Type B pancreatic cell (in vitro differentiated cells): ENCODE data around the gene CGB8. TPM values are rescaled to one million over a fixed set of nuclear protein-coding genes. Genes with fewer than 3 reads are reported as not detected.
"Not testable (repeated sequence)": the region's sequence is repeated elsewhere in the genome, so short reads cannot be mapped to it uniquely, and the experiment has no call there.

Experiments
- DNase-seq: peaks from one replicate; pipeline ENCODE4 v3.0.0; 2021; ENCODE audit warnings: mixed read lengths; ENCODE audit not compliant: unreplicated experiment; ENCODE audit errors: extremely low spot score
- H3K27ac Mint-ChIP-seq: 2 replicates; pipeline ENCODE4 v1.8.0; 2021; ENCODE audit warnings: mild to moderate bottlenecking, mixed read lengths
- H3K27me3 Mint-ChIP-seq: 2 replicates; pipeline ENCODE4 v1.8.0; 2021; ENCODE audit warnings: mixed read lengths
- H3K36me3 Mint-ChIP-seq: 2 replicates; pipeline ENCODE4 v1.8.0; 2021; ENCODE audit warnings: mixed read lengths
- H3K4me1 Mint-ChIP-seq: one replicate; pipeline ENCODE4 v1.8.0; 2021; ENCODE audit warnings: mixed read lengths; ENCODE audit not compliant: unreplicated experiment
- H3K4me3 Mint-ChIP-seq: 2 replicates; pipeline ENCODE4 v1.8.0; 2021; ENCODE audit warnings: mild to moderate bottlenecking, mixed read lengths
- H3K9me3 Mint-ChIP-seq: 2 replicates; pipeline ENCODE4 v1.8.0; 2021; ENCODE audit warnings: mixed read lengths
- long read RNA-seq: library from polyadenylated mRNA; unstranded; transcript quantifications from one replicate; pipeline ENCODE4 v2.0.0, GENCODE V29; 2020
- total RNA-seq: library from RNA; stranded (reverse); gene quantifications from 2 replicates; pipeline ENCODE4 v1.2.1, GENCODE V29; 2021; ENCODE audit warnings: low replicate concordance
- TF ChIP-seq, protein P1 (sequence below): fragments of 200-600 bp; sonication (generic); conservative IDR thresholded peaks from 2 replicates; pipeline ENCODE4 v1.5.0; 2021; ENCODE audit warnings: antibody characterized with exemption, mild to moderate bottlenecking

CGB8 gene
- 9.4 TPM in 1 of 2 replicates, not detected in the other for total RNA-seq
- long read RNA-seq: 0 reads

DNA sequence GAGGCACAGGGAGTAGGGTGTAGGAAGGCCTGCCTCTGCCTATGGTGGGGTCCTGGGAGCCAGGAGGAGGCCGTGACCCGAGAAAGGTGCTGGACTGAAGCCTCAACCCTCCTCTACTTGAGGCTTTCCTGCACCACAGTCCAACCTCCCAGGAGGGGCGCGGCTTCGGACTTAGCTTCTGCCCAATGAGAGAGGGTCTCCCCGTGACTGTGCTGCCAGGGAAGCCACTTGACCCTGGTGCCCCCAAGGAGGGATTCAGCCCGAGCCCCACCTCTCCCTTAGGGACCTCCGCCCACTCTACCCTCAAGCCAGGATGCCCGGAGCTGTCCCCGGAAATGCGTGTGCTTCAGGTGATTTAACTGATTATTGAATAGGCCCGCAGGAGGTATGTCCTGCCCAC, at the start of gene CGB8:
TSS of gene CGB8 (minus strand) at position 101 of the 400 bp plus-strand sequence. CDS start 372 bp downstream, outside the sequence.
- H3K9me3 Mint-ChIP-seq, DNase-seq, H3K27me3 Mint-ChIP-seq, H3K27ac Mint-ChIP-seq, H3K4me1 Mint-ChIP-seq, H3K36me3 Mint-ChIP-seq, H3K4me3 Mint-ChIP-seq: not testable (repeated sequence)

DNA sequence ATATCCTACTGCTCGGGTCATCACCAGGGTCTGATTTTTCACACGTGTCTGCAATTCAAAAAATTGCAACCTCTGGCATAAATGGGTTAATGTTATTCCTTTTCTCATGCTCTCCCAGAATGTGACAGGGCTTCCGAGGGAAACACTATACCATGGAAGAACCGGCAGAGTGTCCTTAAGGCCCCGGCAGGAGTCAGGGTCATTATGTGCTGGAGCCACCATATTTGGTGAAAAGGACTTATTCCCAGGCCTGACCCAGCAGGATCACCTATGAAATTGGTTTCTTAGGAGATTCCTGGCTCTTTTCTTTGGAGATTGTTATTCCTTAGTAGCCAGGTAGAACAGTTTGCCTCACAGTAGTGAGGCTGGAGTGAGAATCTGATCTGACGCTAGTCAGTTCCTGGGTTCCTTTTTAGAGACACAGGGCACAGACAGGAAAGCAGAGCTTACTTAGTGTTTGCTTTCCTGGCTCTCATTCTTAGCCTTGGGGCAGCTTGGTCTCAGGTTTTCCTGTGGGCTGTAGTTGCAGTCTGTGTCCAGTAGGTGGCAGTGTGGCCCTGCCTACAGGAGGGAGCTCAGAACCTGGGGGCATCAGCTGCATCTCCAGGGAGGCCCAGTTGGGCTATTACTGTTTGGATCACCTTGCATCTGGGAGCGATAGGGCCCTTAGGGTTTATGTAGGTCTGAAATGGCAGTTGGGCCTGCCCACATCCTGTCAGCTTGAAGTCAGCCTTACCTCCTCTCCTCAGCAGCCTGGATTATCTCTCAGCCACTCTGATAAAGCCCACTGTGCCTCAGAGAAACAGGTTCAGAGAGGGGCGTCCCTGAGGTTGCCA, 48.8 kb upstream of the CGB8 start:
- H3K4me1 Mint-ChIP-seq: peaks cover 8% of the 10 kb centered on the region
- H3K27me3 Mint-ChIP-seq: no peaks in the 10 kb centered on the region
- no peak for DNase-seq
- H3K27ac Mint-ChIP-seq: peak overlapping the region; percentile 6
- peaks cover 18% of the 10 kb centered on the region for H3K36me3 Mint-ChIP-seq
- no peak overlapping the region for H3K4me3 Mint-ChIP-seq
- TF ChIP-seq, protein P1, sequence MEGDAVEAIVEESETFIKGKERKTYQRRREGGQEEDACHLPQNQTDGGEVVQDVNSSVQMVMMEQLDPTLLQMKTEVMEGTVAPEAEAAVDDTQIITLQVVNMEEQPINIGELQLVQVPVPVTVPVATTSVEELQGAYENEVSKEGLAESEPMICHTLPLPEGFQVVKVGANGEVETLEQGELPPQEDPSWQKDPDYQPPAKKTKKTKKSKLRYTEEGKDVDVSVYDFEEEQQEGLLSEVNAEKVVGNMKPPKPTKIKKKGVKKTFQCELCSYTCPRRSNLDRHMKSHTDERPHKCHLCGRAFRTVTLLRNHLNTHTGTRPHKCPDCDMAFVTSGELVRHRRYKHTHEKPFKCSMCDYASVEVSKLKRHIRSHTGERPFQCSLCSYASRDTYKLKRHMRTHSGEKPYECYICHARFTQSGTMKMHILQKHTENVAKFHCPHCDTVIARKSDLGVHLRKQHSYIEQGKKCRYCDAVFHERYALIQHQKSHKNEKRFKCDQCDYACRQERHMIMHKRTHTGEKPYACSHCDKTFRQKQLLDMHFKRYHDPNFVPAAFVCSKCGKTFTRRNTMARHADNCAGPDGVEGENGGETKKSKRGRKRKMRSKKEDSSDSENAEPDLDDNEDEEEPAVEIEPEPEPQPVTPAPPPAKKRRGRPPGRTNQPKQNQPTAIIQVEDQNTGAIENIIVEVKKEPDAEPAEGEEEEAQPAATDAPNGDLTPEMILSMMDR: peak; percentile 99
- no peaks in the 10 kb centered on the region for H3K9me3 Mint-ChIP-seq

DNA sequence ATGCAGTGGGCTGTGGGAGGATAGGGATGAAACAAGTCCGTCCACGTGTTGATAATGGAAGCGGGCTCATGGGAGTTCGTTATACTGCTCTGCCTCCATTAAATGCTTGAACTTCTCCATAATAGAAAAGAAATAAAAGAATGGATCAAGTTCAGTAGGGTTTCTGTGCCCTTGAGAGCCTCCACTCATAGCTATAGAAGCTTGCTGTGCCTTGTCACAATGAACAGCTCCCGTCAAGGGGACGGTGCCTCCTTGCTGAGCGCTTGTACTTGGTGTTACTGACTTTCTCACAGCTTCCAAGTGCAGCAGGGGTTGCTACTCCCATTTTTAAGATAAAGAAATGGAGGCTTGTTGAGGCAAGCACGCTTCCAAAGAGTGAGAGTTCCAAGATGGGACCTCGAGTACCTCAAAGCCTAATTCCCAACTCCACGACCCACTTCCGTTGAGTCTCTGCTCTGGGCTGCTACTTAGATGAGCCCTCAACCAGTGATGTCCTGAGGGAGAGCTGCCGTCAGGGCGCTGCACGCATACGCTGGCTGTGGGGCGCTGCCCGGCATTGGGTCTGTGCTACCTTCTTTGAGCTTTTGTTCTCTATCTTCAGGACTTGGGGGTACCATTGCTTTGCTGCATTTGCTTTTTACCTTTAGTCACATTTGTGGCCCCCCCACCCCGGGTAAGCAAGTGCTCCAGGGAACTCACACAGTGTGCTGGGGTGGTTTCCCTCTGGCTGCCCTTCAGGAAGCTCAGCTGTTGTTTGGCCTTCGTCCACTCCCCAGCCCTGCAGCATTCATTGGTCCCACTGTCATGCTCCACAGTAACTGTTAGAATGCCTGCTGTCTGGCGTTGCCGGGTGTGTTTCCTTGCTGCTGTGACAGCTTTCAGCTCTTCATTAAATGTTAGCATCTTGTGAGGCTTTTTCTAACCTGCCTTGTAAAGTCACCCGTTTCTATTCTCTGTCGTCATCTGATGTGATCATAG, 45.9 kb upstream of the CGB8 start:
- H3K9me3 Mint-ChIP-seq: no peaks in the 10 kb centered on the region
- H3K4me1 Mint-ChIP-seq: peaks cover 8% of the 10 kb centered on the region
- no peaks in the 10 kb centered on the region for H3K27me3 Mint-ChIP-seq
- no peak overlapping the region for H3K27ac Mint-ChIP-seq
- no peak for DNase-seq
- TF ChIP-seq, protein P1: no peak
- peaks cover 17% of the 10 kb centered on the region for H3K36me3 Mint-ChIP-seq
- H3K4me3 Mint-ChIP-seq: no peak overlapping the region

DNA sequence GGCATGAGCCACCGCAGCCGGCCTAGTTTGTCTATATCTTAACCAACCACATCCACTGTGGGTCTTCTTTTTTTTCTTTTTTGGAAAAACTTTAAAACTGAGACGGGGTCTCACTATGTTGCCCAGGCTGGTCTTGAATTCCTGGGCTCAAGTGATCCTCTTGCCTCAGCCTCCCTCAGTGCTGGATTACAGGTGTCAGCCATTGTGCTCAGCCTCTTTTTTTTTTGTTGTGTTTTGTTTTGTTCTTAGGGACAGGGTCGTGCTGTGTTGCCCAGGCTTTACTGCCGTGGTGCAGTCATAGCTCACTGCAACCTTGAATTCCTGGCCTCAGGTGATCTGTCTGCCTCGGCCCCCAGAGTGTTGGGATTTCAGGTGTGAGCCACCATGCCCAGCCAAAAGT, 43.8 kb upstream of the CGB8 start:
- Mint-ChIP-seq H3K36me3 (peaks cover 12% of the 10 kb centered on the region), H3K4me1 (peaks cover 6% of the 10 kb centered on the region), H3K9me3 (no peaks in the 10 kb centered on the region), H3K27ac (no peak overlapping the region), H3K27me3 (no peaks in the 10 kb centered on the region), H3K4me3 (no peak overlapping the region)
- no peak for DNase-seq
- TF ChIP-seq, protein P1: no peak

DNA sequence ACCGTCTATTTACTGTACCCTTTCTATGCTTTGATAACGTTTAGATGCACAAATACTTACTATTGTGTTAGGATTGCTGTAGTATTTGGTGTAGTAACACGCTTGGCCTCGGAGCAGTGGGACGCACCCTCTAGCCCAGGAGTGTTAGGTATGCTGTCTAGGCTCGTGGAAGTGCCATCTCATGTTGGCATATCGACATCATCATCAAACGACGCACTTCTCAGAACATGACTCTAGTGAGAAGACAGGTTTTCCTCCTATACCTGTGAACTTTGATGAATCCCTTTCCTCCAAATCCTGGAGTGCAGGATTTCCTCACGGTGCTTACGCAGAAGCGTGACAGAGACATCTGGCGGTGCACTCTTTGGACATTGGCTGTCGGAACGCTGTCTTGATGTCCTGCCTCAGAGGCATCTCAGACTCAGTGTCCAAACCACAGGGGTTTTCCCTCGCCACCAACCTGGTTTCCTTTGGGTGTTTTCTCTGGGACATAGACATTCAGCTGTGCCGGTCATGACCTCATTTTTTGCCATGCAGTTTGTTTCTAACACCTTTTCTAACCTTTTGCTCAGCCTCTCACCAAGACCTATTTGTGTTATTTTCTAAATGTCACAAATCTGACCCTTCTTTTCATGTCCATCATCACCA, 42.6 kb upstream of the CGB8 start:
- peaks cover 6% of the 10 kb centered on the region for H3K4me1 Mint-ChIP-seq
- no peak overlapping the region for H3K4me3 Mint-ChIP-seq
- no peaks in the 10 kb centered on the region for H3K9me3 Mint-ChIP-seq
- DNase-seq: no peak
- no peaks in the 10 kb centered on the region for H3K27me3 Mint-ChIP-seq
- TF ChIP-seq, protein P1: no peak
- peaks cover 18% of the 10 kb centered on the region for H3K36me3 Mint-ChIP-seq
- no peak overlapping the region for H3K27ac Mint-ChIP-seq
